Measurements from ENCODE around the gene BPIFB2. TPM values are rescaled to one million over a fixed set of nuclear protein-coding genes. Genes with fewer than 3 reads are reported as not detected.

The BPIFB2 gene
- polyA plus RNA-seq, 1 donor from 2014 or later = not detected

GRCh38 chr20:33025318-33025876, 17.9 kb downstream of the BPIFB2 start:
- H3K79me2 ChIP-seq (replicated peaks; ENCODE audit: insufficient read depth, low read length) = no peaks in the 10 kb centered on the region
- no peak overlapping the region for H2AFZ ChIP-seq (ENCODE audit: low read depth, low read length)
- no peak overlapping the region for H3K4me3 ChIP-seq (ENCODE audit: low read length)
- no peaks in the 10 kb centered on the region for H3K9me3 ChIP-seq (ENCODE audit: low read length)
- H3K27me3 ChIP-seq (ENCODE audit: insufficient read depth, low read depth, low read length) = no peaks in the 10 kb centered on the region
- H3K27ac ChIP-seq (ENCODE audit: low read length) = no peak overlapping the region
- H3K9me2 ChIP-seq (ENCODE audit: insufficient read depth, low read length) = no peaks in the 10 kb centered on the region
- no peaks in the 10 kb centered on the region for H3K36me3 ChIP-seq (ENCODE audit: insufficient read depth, low read length)
- TF ChIP-seq MXI1 (conservative IDR thresholded peaks at IDR 0.05; ENCODE audit: poor library complexity, severe bottlenecking) (no peak), EP300 (conservative IDR thresholded peaks at IDR 0.05; ENCODE audit: poor library complexity, severe bottlenecking) (no peak), CTCF (IDR thresholded peaks at IDR 0.05; ENCODE audit: poor library complexity, severe bottlenecking) (no peak), RAD21 (conservative IDR thresholded peaks at IDR 0.05) (no peak), TAF1 (IDR thresholded peaks at IDR 0.05; ENCODE audit: low read depth) (no peak), SMC3 (conservative IDR thresholded peaks at IDR 0.05; ENCODE audit: poor library complexity) (no peak), EZH2 (IDR thresholded peaks at IDR 0.05; ENCODE audit: borderline replicate concordance, insufficient read depth, low read length, poor library complexity, severe bottlenecking) (no peak)
- H3K9ac ChIP-seq (ENCODE audit: low read length) = no peak overlapping the region
- no peaks in the 10 kb centered on the region for H4K20me1 ChIP-seq (ENCODE audit: insufficient read depth)
- H3K4me2 ChIP-seq (ENCODE audit: low read length) = no peak overlapping the region
- no peaks in the 10 kb centered on the region for H3F3A ChIP-seq (ENCODE audit: insufficient read depth, low read length, poor library complexity, severe bottlenecking)

GRCh38 chr20:33026072-33026778, 18.7 kb downstream of the BPIFB2 start:
- H4K20me1 ChIP-seq (ENCODE audit: insufficient read depth) = no peaks in the 10 kb centered on the region
- no peaks in the 10 kb centered on the region for H3K27me3 ChIP-seq (ENCODE audit: insufficient read depth, low read depth, low read length)
- no peak for TF ChIP-seq EP300 (conservative IDR thresholded peaks at IDR 0.05; ENCODE audit: poor library complexity, severe bottlenecking)
- TF ChIP-seq RAD21 (conservative IDR thresholded peaks at IDR 0.05) = no peak
- TF ChIP-seq EZH2 (IDR thresholded peaks at IDR 0.05; ENCODE audit: borderline replicate concordance, insufficient read depth, low read length, poor library complexity, severe bottlenecking) = no peak
- no peak for TF ChIP-seq SMC3 (conservative IDR thresholded peaks at IDR 0.05; ENCODE audit: poor library complexity)
- no peak for TF ChIP-seq POLR2AphosphoS5 (IDR thresholded peaks at IDR 0.05)
- TF ChIP-seq TAF1 (IDR thresholded peaks at IDR 0.05; ENCODE audit: low read depth) = no peak
- no peak for TF ChIP-seq CTCF (IDR thresholded peaks at IDR 0.05; ENCODE audit: poor library complexity, severe bottlenecking)
- TF ChIP-seq REST (IDR thresholded peaks at IDR 0.05; ENCODE audit: borderline replicate concordance) = no peak
- no peak for TF ChIP-seq MXI1 (conservative IDR thresholded peaks at IDR 0.05; ENCODE audit: poor library complexity, severe bottlenecking)
- H3K9me3 ChIP-seq (ENCODE audit: low read length) = no peaks in the 10 kb centered on the region
- no peak overlapping the region for H3K9ac ChIP-seq (ENCODE audit: low read length)
- H3K9me2 ChIP-seq (ENCODE audit: insufficient read depth, low read length) = no peaks in the 10 kb centered on the region
- H3K27ac ChIP-seq (ENCODE audit: low read length) = no peak overlapping the region
- H3K4me2 ChIP-seq (ENCODE audit: low read length) = no peak overlapping the region
- no peaks in the 10 kb centered on the region for H3F3A ChIP-seq (ENCODE audit: insufficient read depth, low read length, poor library complexity, severe bottlenecking)
- no peaks in the 10 kb centered on the region for H3K79me2 ChIP-seq (replicated peaks; ENCODE audit: insufficient read depth, low read length)
- no peak overlapping the region for H2AFZ ChIP-seq (ENCODE audit: low read depth, low read length)
- no peak overlapping the region for H3K4me3 ChIP-seq (ENCODE audit: low read length)
- H3K36me3 ChIP-seq (ENCODE audit: insufficient read depth, low read length) = no peaks in the 10 kb centered on the region

Measured in neural cell (in vitro differentiated cells).